Endothelial cell of umbilical vein (primary cell): ENCODE results near the gene MEF2C. TPM values are rescaled to one million over a fixed set of nuclear protein-coding genes. Genes with fewer than 3 reads are reported as not detected.

Source experiments
- BruUV-seq: library from RNA; stranded (reverse); fragments of 400-500 nt; replicated peaks from 2 replicates; lab custom pipeline; 2021; lab: Mats Ljungman, UMichigan
- CTCF ChIA-PET: fragments of 300-600, 350-600 bp; sonication (Branson Sonifier 250); formaldehyde crosslinking; loops from one replicate; lab custom pipeline; 2021; ENCODE audit warnings: antibody characterized with exemption, inconsistent platforms; lab: Charles Lee
- POLR2A ChIA-PET: fragments of 300-600, 350-600 bp; sonication (Branson Sonifier 250); formaldehyde crosslinking; loops from one replicate; lab custom pipeline; 2021; ENCODE audit warnings: antibody characterized with exemption, inconsistent platforms; lab: Charles Lee
- DNase-seq: peaks from one replicate; pipeline ENCODE4 v3.0.0-alpha.2; 2011; ENCODE audit warnings: low read depth, low spot score
- FAIRE-seq: peaks from 2 replicates; lab custom pipeline; 2011; peaks lifted over from hg19 to GRCh38; lab: Jason Lieb, UNC
- H2AFZ ChIP-seq: 2 replicates; pipeline ENCODE4 v1.6.0; 2012; ENCODE audit warnings: low read depth, low read length, control low read depth, inconsistent platforms
- H3K27ac ChIP-seq: 2 replicates; pipeline ENCODE4 v1.5.1; 2011; ENCODE audit warnings: low read depth, mild to moderate bottlenecking, control low read depth, low read length, moderate library complexity; ENCODE audit not compliant: insufficient read depth
- H3K27me3 ChIP-seq, 2 experiments: 2 replicates each; pipeline versions ENCODE4 v1.6.0 to v1.6.1; 2011; ENCODE audit warnings: low read length in 2 of 2, mixed read lengths in 1 of 2; ENCODE audit not compliant: control insufficient read depth in 2 of 2, insufficient read depth in 2 of 2
- H3K36me3 ChIP-seq, 2 experiments: 2 replicates in 1 of 2; 3 replicates in 1 of 2; pipeline ENCODE4 v1.5.1; 2011; ENCODE audit warnings: low read length in 2 of 2, mild to moderate bottlenecking in 1 of 2, moderate library complexity in 1 of 2; ENCODE audit not compliant: control insufficient read depth in 2 of 2, insufficient read depth in 2 of 2; ENCODE audit errors: extremely low read depth in 1 of 2
- H3K4me1 ChIP-seq: 3 replicates; pipeline ENCODE4 v1.5.1; 2011; ENCODE audit warnings: mild to moderate bottlenecking, low read length; ENCODE audit not compliant: control insufficient read depth, insufficient read depth; ENCODE audit errors: extremely low read depth
- H3K4me2 ChIP-seq: 2 replicates; pipeline ENCODE4 v1.6.1; 2011; ENCODE audit warnings: low read length, control low read depth, mixed read lengths; ENCODE audit not compliant: insufficient read depth
- H3K4me3 ChIP-seq, 3 experiments: fragments of 200-600 bp in 1 of 3; sonication (generic), shearing (Covaris generic) in 1 of 3; replicated peaks in 1 of 3; 2 replicates each; pipeline ENCODE4 v1.5.1; 2011 to 2016; ENCODE audit warnings: control low read depth in 3 of 3, low read length in 3 of 3, mild to moderate bottlenecking in 2 of 3, inconsistent platforms in 1 of 3, low read depth in 1 of 3, moderate library complexity in 1 of 3; ENCODE audit not compliant: insufficient read depth in 1 of 3
- H3K79me2 ChIP-seq: 2 replicates; pipeline ENCODE4 v1.6.0; 2012; ENCODE audit warnings: low read length, inconsistent platforms; ENCODE audit not compliant: control insufficient read depth, insufficient read depth
- H3K9ac ChIP-seq: replicated peaks from 2 replicates; pipeline ENCODE3; 2011; ENCODE audit warnings: low read length, control low read depth; ENCODE audit not compliant: insufficient read depth; ENCODE audit errors: extremely low read depth
- H3K9me1 ChIP-seq: replicated peaks from 3 replicates; pipeline ENCODE4 v1.6.0; 2011; ENCODE audit warnings: mild to moderate bottlenecking, low read length; ENCODE audit not compliant: control insufficient read depth, insufficient read depth; ENCODE audit errors: extremely low read depth
- H3K9me3 ChIP-seq: replicated peaks from 2 replicates; pipeline ENCODE4 v1.5.1; 2012; ENCODE audit warnings: low read length, inconsistent platforms; ENCODE audit not compliant: control insufficient read depth, insufficient read depth
- H4K20me1 ChIP-seq: replicated peaks from 2 replicates; pipeline ENCODE3; 2011; ENCODE audit warnings: mild to moderate bottlenecking, low read length; ENCODE audit not compliant: control insufficient read depth, insufficient read depth; ENCODE audit errors: extremely low read depth
- CTCF ChIP-seq, 2 donors: IDR thresholded peaks; 1 replicate in 1 of 2; 2 replicates in 1 of 2; pipeline ENCODE4 v1.5.1; 2011; ENCODE audit warnings: low read length in 2 of 2, mild to moderate bottlenecking in 2 of 2, moderate library complexity in 2 of 2, control low read depth in 1 of 2, inconsistent platforms in 1 of 2, low read depth in 1 of 2; ENCODE audit not compliant: insufficient read depth in 1 of 2; ENCODE audit errors: extremely low read depth in 1 of 2
- EZH2 ChIP-seq: IDR thresholded peaks from 2 replicates; pipeline ENCODE4 v1.6.1; 2012; ENCODE audit warnings: borderline replicate concordance, low read depth, mild to moderate bottlenecking, moderate library complexity, low read length, inconsistent platforms; ENCODE audit not compliant: severe bottlenecking
- FOS ChIP-seq: IDR thresholded peaks from 2 replicates; pipeline ENCODE4 v1.6.1; 2011; ENCODE audit warnings: mild to moderate bottlenecking, low read length, moderate library complexity, borderline replicate concordance; ENCODE audit not compliant: insufficient read depth
- GATA2 ChIP-seq: IDR thresholded peaks from 2 replicates; pipeline ENCODE4 v1.7.0; 2011; ENCODE audit warnings: low read depth, mild to moderate bottlenecking, moderate library complexity, mixed read lengths, low read length; ENCODE audit not compliant: insufficient read length, insufficient read depth
- JUN ChIP-seq: IDR thresholded peaks from 2 replicates; pipeline ENCODE4 v1.6.1; 2011; ENCODE audit warnings: borderline replicate concordance, low read depth; ENCODE audit not compliant: insufficient read length, insufficient read depth
- MYC ChIP-seq: IDR thresholded peaks from one replicate; pipeline ENCODE4 v1.6.1; 2011; ENCODE audit warnings: mild to moderate bottlenecking, low read depth, low read length
- POLR2A ChIP-seq: IDR thresholded peaks from 2 replicates; pipeline ENCODE4 v1.6.1; 2012; ENCODE audit warnings: low read depth, mild to moderate bottlenecking, control low read depth, low read length
- POLR2AphosphoS5 ChIP-seq: IDR thresholded peaks from 2 replicates; pipeline ENCODE4 v1.6.1; 2012; ENCODE audit warnings: low read depth, mild to moderate bottlenecking, control low read depth, low read length, moderate library complexity; ENCODE audit not compliant: insufficient read depth
- dilution Hi-C: fragments of 300-500 bp; cut with MboI; formaldehyde crosslinking; loops from one replicate; pipeline ENCODE4 v1.15.0; 2019; ENCODE audit warnings: low sequenced_read_pairs; ENCODE audit not compliant: extremely low pct_ligation_motif_present
- intact Hi-C: fragments of 100-400 bp; cut with micrococcal nuclease; formaldehyde crosslinking; loops from one replicate; pipeline ENCODE4 v1.10.0; 2022
- polyA plus RNA-seq, 4 experiments: library from polyadenylated mRNA; depleted of rRNA in 3 of 4; stranded (reverse) in 3 of 4; unstranded in 1 of 4; fragments of >200 nt; gene quantifications; 2 replicates each; pipeline versions ENCODE4 v1.2.1 to v1.2.3, GENCODE V29; 2011 to 2012; ENCODE audit warnings: missing spikeins in 1 of 4
- total RNA-seq: library from RNA; stranded (reverse); gene quantifications from 2 replicates; pipeline ENCODE4 v1.2.3, GENCODE V29; 2021
- TF ChIP-seq, protein P1 (sequence below): IDR thresholded peaks from 2 replicates; pipeline ENCODE4 v1.6.1; 2011; ENCODE audit not compliant: insufficient read depth, insufficient read length

Gene MEF2C
- total and polyA plus RNA-seq, 2 donors (not counting 3 experiments of a cell fraction or from before 2014, with no cell fraction given) = 21.2 to 67.7 TPM

- H3K9me1 ChIP-seq = no peaks in the 10 kb centered on the region
- H2AFZ ChIP-seq = no peak overlapping the region
- no peaks in the 10 kb centered on the region for H3K9me3 ChIP-seq
- no peak overlapping the region for H3K4me3 ChIP-seq
- H3K79me2 ChIP-seq = no peaks in the 10 kb centered on the region
- no peaks in the 10 kb centered on the region for H3K27me3 ChIP-seq
- no peak overlapping the region for H3K4me2 ChIP-seq
- H3K4me1 ChIP-seq = no peaks in the 10 kb centered on the region
- POLR2A ChIA-PET = no interaction called here
- no peak overlapping the region for H3K9ac ChIP-seq
- CTCF ChIA-PET = no interaction called here
- no peaks in the 10 kb centered on the region for H4K20me1 ChIP-seq
- FAIRE-seq = no peak
- DNase-seq = no peak
- no TSS peak for BruUV-seq
- no peak for TF ChIP-seq EZH2
- no peak for TF ChIP-seq GATA2
- intact Hi-C loops = no loop called here
- dilution Hi-C loops = no loop called here
- H3K27ac ChIP-seq = no peak overlapping the region
- no peaks in the 10 kb centered on the region for H3K36me3 ChIP-seq
Measured at GRCh38 chr5:88778736-88779135, 104.2 kb downstream of the MEF2C start.

GRCh38 chr5:88776692-88777091 lies 106.3 kb downstream of the MEF2C start:
- intact Hi-C loops = no loop called here
- H3K9ac ChIP-seq = no peak overlapping the region
- H3K79me2 ChIP-seq = no peaks in the 10 kb centered on the region
- H3K4me1 ChIP-seq = no peaks in the 10 kb centered on the region
- no peaks in the 10 kb centered on the region for H3K27me3 ChIP-seq
- dilution Hi-C loops = no loop called here
- no peak overlapping the region for H3K4me2 ChIP-seq
- no peak for TF ChIP-seq EZH2
- TF ChIP-seq POLR2A = no peak
- TF ChIP-seq CTCF (IDR thresholded peaks at IDR 0.05; ENCODE audit: extremely low read depth in 1 of 2, insufficient read depth in 1 of 2, low read depth in 1 of 2, low read length in 2 of 2) = no peak
- TF ChIP-seq, protein P1, sequence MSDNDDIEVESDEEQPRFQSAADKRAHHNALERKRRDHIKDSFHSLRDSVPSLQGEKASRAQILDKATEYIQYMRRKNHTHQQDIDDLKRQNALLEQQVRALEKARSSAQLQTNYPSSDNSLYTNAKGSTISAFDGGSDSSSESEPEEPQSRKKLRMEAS = no peak
- TF ChIP-seq POLR2AphosphoS5 = no peak
- TF ChIP-seq FOS = no peak
- no peak for TF ChIP-seq MYC
- TF ChIP-seq JUN = no peak
- TF ChIP-seq GATA2 = no peak
- BruUV-seq = no TSS peak
- no peaks in the 10 kb centered on the region for H3K9me1 ChIP-seq
- no peaks in the 10 kb centered on the region for H3K36me3 ChIP-seq
- CTCF ChIA-PET = no interaction called here
- DNase-seq (no peak), FAIRE-seq (no peak)
- no peaks in the 10 kb centered on the region for H4K20me1 ChIP-seq
- POLR2A ChIA-PET = no interaction called here
- no peak overlapping the region for H2AFZ ChIP-seq
- no peak overlapping the region for H3K4me3 ChIP-seq
- H3K9me3 ChIP-seq = no peaks in the 10 kb centered on the region
- H3K27ac ChIP-seq = no peak overlapping the region
